Left lung (tissue), 14 donors: ENCODE data around the gene CASTOR1. TPM values are rescaled to one million over a fixed set of nuclear protein-coding genes. Genes with fewer than 3 reads are reported as not detected.
"Not testable (repeated sequence)": the region's sequence is repeated elsewhere in the genome, so short reads cannot be mapped to it uniquely, and the experiment has no call there.

Experiments used
- ATAC-seq: fragments of 200-7000 bp; cut with Tn5 transposase; one replicate; pipeline ENCODE4 v1.9.1; 2020; ENCODE audit warnings: moderate library complexity
- DNase-seq, 4 donors: peaks; one replicate each; pipeline ENCODE4 v3.0.0-alpha.2; 2013 to 2020
- H3K27ac ChIP-seq, 2 donors: fragments of 200-600 bp; sonication (generic) in 1 of 2; one replicate each; pipeline versions ENCODE4 v1.5.0 to v1.8.0; 2020 to 2021
- H3K27me3 ChIP-seq, 2 donors: fragments of 200-600 bp; sonication (generic) in 1 of 2; one replicate each; pipeline versions ENCODE4 v1.5.0 to v1.8.0; 2020 to 2021
- H3K36me3 ChIP-seq, 2 donors: fragments of 200-600 bp; sonication (generic) in 1 of 2; one replicate each; pipeline versions ENCODE4 v1.5.0 to v1.8.0; 2020 to 2021
- H3K4me1 ChIP-seq, 2 donors: fragments of 200-600 bp; one replicate each; pipeline ENCODE4 v1.8.0; 2021
- H3K4me3 ChIP-seq, 2 donors: fragments of 200-600 bp; sonication (generic) in 1 of 2; one replicate each; pipeline versions ENCODE4 v1.5.0 to v1.8.0; 2020 to 2021; ENCODE audit warnings: mild to moderate bottlenecking in 1 of 2
- H3K9me3 ChIP-seq, 2 donors: fragments of 200-600 bp; sonication (generic) in 1 of 2; one replicate each; pipeline versions ENCODE4 v1.5.0 to v1.8.0; 2020 to 2021
- intact Hi-C, 2 donors: fragments of 100-400 bp; cut with DNase I; formaldehyde crosslinking; loops; one replicate each; pipeline versions ENCODE4 v1.11.2 to v1.14.2; 2022
- long read RNA-seq, 12 donors: library from polyadenylated mRNA in 2 of 12; unstranded in 2 of 12; transcript quantifications; one replicate each; pipeline ENCODE4 v2.0.0 and lab custom pipeline, GENCODE V29; 2019 to 2026
- polyA plus RNA-seq, 6 donors: library from polyadenylated mRNA; unstranded; fragments of 120-200 nt; gene quantifications; one replicate each; pipeline ENCODE4 v1.2.1, GENCODE V29; 2013; ENCODE audit not compliant: insufficient read length in 6 of 6
- total RNA-seq, 2 donors: library from RNA; stranded (reverse); fragmentation: NEBNext Ultra II Directional; extraction: Animal tissue kit (Norgen Biotek cat#: 25700); gene quantifications; one replicate each; pipeline ENCODE4 v1.2.1, GENCODE V29; 2021
- TF ChIP-seq, protein P1 (sequence below), 2 donors: fragments of 200-600 bp; sonication (generic) in 1 of 2; IDR thresholded peaks; one replicate each; pipeline versions ENCODE4 v1.5.0 to v1.8.0; 2021; ENCODE audit warnings: antibody characterized with exemption in 2 of 2
- donor health status: DM: no; HTN: yes; CAD: no.
- donor health status: DM: no; HTN: no; CAD: no.

CASTOR1 gene
- total RNA-seq, result 10 to 100 TPM; 12.4 to 12.8 TPM
- polyA plus RNA-seq, result 10 to 100 TPM; 10.7 to 16.7 (median 15.9) TPM
- long read RNA-seq, donor 1, transcript CASTOR1-202 (9 exons, 1,623 nt), result major isoform, 6 of 8 reads
- long read RNA-seq, donor 1, partial matches to known transcripts, result 0 of 8 reads
- long read RNA-seq, donor 1, other reads (novel, unspliced or antisense), result 0 of 8 reads
- long read RNA-seq, donor 2, partial matches to known transcripts, result 0 of 5 reads
- long read RNA-seq, donor 2, other reads (novel, unspliced or antisense), result 0 of 5 reads
- long read RNA-seq, donor 3, partial matches to known transcripts, result 0 of 1 reads
- long read RNA-seq, donor 3, other reads (novel, unspliced or antisense), result 0 of 1 reads
- long read RNA-seq, donor 4, transcript CASTOR1-201 (8 exons, 1,460 nt), result minor isoform, 5 of 32 reads
- long read RNA-seq, donor 4, transcript CASTOR1-202 (9 exons, 1,623 nt), result major isoform, 22 of 32 reads
- long read RNA-seq, donor 4, partial matches to known transcripts, result 2 of 32 reads
- long read RNA-seq, donor 4, other reads (novel, unspliced or antisense), result 3 of 32 reads
- long read RNA-seq, donor 5, partial matches to known transcripts, result 0 of 5 reads
- long read RNA-seq, donor 5, other reads (novel, unspliced or antisense), result 0 of 5 reads
- long read RNA-seq, donor 6, partial matches to known transcripts, result 0 of 3 reads
- long read RNA-seq, donor 6, other reads (novel, unspliced or antisense), result 0 of 3 reads
- long read RNA-seq, donor 7, partial matches to known transcripts, result 0 of 3 reads
- long read RNA-seq, donor 7, other reads (novel, unspliced or antisense), result 0 of 3 reads
- long read RNA-seq, donor 8, partial matches to known transcripts, result 0 of 3 reads
- long read RNA-seq, donor 8, other reads (novel, unspliced or antisense), result 0 of 3 reads
- long read RNA-seq, donor 9, result 0 reads
- long read RNA-seq, donor 10, transcript CASTOR1-202 (9 exons, 1,623 nt), result major isoform, 28 of 45 reads
- long read RNA-seq, donor 10, partial matches to known transcripts, result 0 of 45 reads
- long read RNA-seq, donor 10, other reads (novel, unspliced or antisense), result 15 of 45 reads
- long read RNA-seq, donor 11, transcript CASTOR1-202 (9 exons, 1,623 nt), result major isoform, 6 of 7 reads
- long read RNA-seq, donor 11, partial matches to known transcripts, result 0 of 7 reads
- long read RNA-seq, donor 11, other reads (novel, unspliced or antisense), result 0 of 7 reads
- long read RNA-seq, donor 12, transcript CASTOR1-202 (9 exons, 1,623 nt), result major isoform, 5 of 8 reads
- long read RNA-seq, donor 12, partial matches to known transcripts, result 0 of 8 reads
- long read RNA-seq, donor 12, other reads (novel, unspliced or antisense), result 0 of 8 reads

DNA sequence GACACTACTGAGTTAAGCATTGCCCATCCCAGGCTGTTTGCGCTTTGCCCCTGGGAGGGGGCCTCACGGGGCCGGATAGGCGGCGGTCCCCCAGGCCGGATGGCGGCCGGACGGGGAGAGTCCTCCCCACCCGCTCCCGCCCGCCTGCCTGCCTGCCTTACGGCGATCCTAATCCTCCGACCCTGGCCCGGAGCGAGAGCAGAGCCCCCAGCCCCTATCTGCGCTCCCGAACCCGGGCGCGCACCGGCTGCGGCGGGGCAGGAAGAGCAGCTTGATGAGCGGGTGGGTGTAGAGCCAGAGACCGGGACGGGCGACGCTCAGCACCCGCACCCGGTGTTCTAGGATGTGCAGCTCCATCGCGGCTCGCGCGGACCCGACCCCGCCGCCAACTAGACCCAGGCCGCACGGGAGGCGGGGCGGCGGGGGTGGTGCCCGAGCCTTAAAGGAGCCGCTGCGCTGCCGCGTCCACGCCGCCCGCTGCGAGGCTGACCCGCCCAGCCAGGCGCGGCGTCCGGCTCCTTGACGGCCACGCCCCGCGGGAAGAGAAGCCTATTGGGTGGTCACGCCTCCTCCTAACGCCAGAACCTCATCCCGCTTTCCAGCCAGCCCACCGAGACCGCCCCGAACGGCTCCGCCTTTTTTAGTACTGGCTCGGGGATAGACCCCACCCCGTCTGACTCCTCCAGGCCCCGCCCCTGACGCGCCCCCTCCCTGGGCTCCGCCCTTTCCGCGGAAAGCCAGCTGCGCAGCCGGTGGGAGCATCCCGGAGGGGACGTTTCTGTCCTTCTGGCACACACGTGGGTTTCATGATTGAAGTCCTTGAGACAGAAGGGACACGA is at the start of gene CASTOR1:
TSS of gene CASTOR1 (minus strand) at position 365 of the 839 bp plus-strand sequence. CDS start at position 357, 8 bp downstream.
- DNase-seq (peak; percentile 95 to 99 (median 99)), ATAC-seq (peak; percentile 89)
- H3K27ac ChIP-seq, result peak within 1 kb of the TSS; percentile 87 to 88
- no peaks in the 10 kb centered on the region for H3K27me3 ChIP-seq
- H3K4me1 ChIP-seq, result peaks cover 31 to 57% of the 10 kb centered on the region in 2 donors
- H3K4me3 ChIP-seq, result peak within 1 kb of the TSS; percentile 89 to 96
- H3K9me3 ChIP-seq, result no peaks in the 10 kb centered on the region
- intact Hi-C loops, result loop anchor here (5.0 to 10.0 kb wide), 2 partner anchors 95 to 98 kb away; partner anchors contain the start of gene RNF215 (in 2 of the 2)
- H3K36me3 ChIP-seq, result peaks cover 0 to 40% of the 10 kb centered on the region in 2 donors
- TF ChIP-seq, protein P1, sequence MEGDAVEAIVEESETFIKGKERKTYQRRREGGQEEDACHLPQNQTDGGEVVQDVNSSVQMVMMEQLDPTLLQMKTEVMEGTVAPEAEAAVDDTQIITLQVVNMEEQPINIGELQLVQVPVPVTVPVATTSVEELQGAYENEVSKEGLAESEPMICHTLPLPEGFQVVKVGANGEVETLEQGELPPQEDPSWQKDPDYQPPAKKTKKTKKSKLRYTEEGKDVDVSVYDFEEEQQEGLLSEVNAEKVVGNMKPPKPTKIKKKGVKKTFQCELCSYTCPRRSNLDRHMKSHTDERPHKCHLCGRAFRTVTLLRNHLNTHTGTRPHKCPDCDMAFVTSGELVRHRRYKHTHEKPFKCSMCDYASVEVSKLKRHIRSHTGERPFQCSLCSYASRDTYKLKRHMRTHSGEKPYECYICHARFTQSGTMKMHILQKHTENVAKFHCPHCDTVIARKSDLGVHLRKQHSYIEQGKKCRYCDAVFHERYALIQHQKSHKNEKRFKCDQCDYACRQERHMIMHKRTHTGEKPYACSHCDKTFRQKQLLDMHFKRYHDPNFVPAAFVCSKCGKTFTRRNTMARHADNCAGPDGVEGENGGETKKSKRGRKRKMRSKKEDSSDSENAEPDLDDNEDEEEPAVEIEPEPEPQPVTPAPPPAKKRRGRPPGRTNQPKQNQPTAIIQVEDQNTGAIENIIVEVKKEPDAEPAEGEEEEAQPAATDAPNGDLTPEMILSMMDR (IDR thresholded peaks at IDR 0.05), result no peak

DNA sequence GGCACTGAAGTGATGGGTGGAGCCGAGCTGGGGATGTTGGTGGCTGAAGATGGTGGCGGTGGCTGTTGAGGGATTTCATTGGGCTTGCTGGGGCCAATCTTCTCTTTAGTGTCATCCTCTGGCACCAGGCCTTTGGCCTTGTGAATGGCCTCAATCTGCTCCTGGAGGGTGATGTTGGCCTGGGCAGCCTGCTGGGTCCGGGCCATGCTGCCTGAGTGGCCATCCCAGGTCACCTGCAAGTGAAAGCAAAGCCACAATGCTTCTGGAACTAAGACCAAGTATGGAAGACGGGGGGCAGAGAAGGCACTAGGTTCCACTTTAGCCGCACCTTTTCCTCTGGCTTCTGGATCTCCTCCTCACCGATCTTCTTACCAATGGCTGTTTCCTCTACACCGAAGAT is 49.5 kb upstream of the CASTOR1 start:
- DNase-seq, result no peak

DNA sequence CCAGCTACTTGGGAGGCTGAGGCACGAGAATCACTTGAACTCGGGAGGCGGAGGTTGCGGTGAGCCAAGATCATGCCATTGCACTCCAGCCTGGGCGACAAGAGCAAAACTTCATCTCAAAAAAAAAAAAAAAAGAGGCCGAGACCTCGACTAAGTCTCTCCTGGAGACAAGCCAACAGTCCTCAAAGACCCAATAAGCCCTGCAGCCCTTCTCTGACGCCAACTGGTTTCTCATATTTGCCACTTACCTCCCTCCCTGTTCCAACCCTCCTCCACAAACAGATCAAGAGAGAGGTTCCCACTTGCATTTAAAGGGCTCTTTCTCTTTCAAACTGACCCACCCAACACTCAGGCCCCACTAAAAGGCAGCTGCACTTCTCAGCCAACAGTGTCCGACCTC is 49.0 kb upstream of the CASTOR1 start:
- ATAC-seq, H3K27ac ChIP-seq, intact Hi-C loops, H3K9me3 ChIP-seq, DNase-seq, H3K4me3 ChIP-seq, H3K27me3 ChIP-seq, H3K4me1 ChIP-seq: not testable (repeated sequence)
- H3K36me3 ChIP-seq, result peaks cover 6 to 100% of the 10 kb centered on the region in 2 donors

More for the DNA sequence above, 49.5 kb upstream of the CASTOR1 start:
- Histone ChIP-seq H3K27me3 (no peaks in the 10 kb centered on the region), H3K4me1 (no peaks in the 10 kb centered on the region), H3K27ac (no peak overlapping the region), H3K36me3 (peaks cover 9 to 100% of the 10 kb centered on the region in 2 donors), H3K9me3 (no peaks in the 10 kb centered on the region), H3K4me3 (no peak overlapping the region)
- TF ChIP-seq, protein P1 (IDR thresholded peaks at IDR 0.05), result no peak
- ATAC-seq, result no peak
- intact Hi-C loops, result no loop called here

DNA sequence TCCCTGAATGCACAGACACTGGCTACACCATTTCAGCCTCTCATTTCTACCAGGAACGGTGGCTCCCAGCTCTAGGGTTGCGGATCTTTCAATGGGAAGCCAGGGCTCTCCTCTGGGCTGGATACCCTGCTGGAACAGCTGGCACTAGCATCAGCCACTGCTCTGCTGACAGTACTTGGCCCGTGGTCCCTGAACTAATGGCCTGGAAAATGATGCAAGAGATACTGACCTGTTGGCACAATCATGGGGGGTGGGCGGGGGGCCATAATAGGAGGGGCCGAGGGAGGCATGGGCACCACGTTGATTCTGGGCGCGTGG is 48.1 kb upstream of the CASTOR1 start:
- Histone ChIP-seq H3K36me3 (peaks cover 6 to 100% of the 10 kb centered on the region in 2 donors), H3K4me1 (no peaks in the 10 kb centered on the region), H3K4me3 (no peak overlapping the region), H3K27ac (no peak overlapping the region), H3K9me3 (no peaks in the 10 kb centered on the region), H3K27me3 (no peaks in the 10 kb centered on the region)
- no peak for ATAC-seq
- no peak for DNase-seq
- TF ChIP-seq, protein P1 (IDR thresholded peaks at IDR 0.05), result no peak
- intact Hi-C loops, result no loop called here
